Caco-2 (cell line): Measurements from ENCODE around the gene PLSCR1. TPM values are rescaled to one million over a fixed set of nuclear protein-coding genes. Genes with fewer than 3 reads are reported as not detected.

Experiments
- BruUV-seq: library from RNA; stranded (reverse); fragments of 400-500 nt; replicated peaks from 2 replicates; lab custom pipeline; 2021; lab: Mats Ljungman, UMichigan
- CTCF ChIA-PET: fragments of 300-600 bp; sonication (Branson Sonifier 250); formaldehyde crosslinking; loops from one replicate; lab custom pipeline; 2022; ENCODE audit warnings: antibody characterized with exemption; lab: Charles Lee
- POLR2A ChIA-PET: fragments of 300-600 bp; sonication (Branson Sonifier 250); formaldehyde crosslinking; loops from one replicate; lab custom pipeline; 2022; ENCODE audit warnings: antibody characterized with exemption; lab: Charles Lee
- DNase-seq, 2 experiments: peaks; one replicate each; pipeline versions ENCODE4 v3.0.0 to v3.0.0-alpha.2; 2020 to 2022
- H3K27me3 ChIP-seq: replicated peaks from 2 replicates; pipeline ENCODE4 v1.6.0; 2011; ENCODE audit warnings: low read length; ENCODE audit not compliant: control insufficient read depth, insufficient read depth
- H3K36me3 ChIP-seq: 2 replicates; pipeline ENCODE4 v1.5.1; 2011; ENCODE audit warnings: low read length; ENCODE audit not compliant: control insufficient read depth, insufficient read depth
- H3K4me1 ChIP-seq: fragments of 250-450 bp; sonication (Bioruptor Pico); 2 replicates; pipeline ENCODE4 v1.5.1; 2020; ENCODE audit warnings: mild to moderate bottlenecking
- H3K4me3 ChIP-seq: 2 replicates; pipeline ENCODE4 v1.5.1; 2011; ENCODE audit warnings: low read depth, mild to moderate bottlenecking, control low read depth, low read length
- H3K9me3 ChIP-seq: fragments of 250-450 bp; sonication (Bioruptor Pico); 2 replicates; pipeline ENCODE4 v1.5.1; 2020; ENCODE audit warnings: mild to moderate bottlenecking, moderate library complexity
- H3K27ac Mint-ChIP-seq: one replicate; pipeline ENCODE4 v1.8.0; 2022; ENCODE audit warnings: mixed read lengths; ENCODE audit not compliant: unreplicated experiment
- H3K27me3 Mint-ChIP-seq: one replicate; pipeline ENCODE4 v1.8.0; 2022; ENCODE audit warnings: mixed read lengths; ENCODE audit not compliant: insufficient read depth, unreplicated experiment
- H3K36me3 Mint-ChIP-seq: one replicate; pipeline ENCODE4 v1.8.0; 2022; ENCODE audit warnings: mild to moderate bottlenecking, mixed read lengths; ENCODE audit not compliant: insufficient read depth, unreplicated experiment
- H3K4me1 Mint-ChIP-seq: one replicate; pipeline ENCODE4 v1.8.0; 2022; ENCODE audit warnings: low read depth, mixed read lengths; ENCODE audit not compliant: unreplicated experiment
- H3K4me3 Mint-ChIP-seq: one replicate; pipeline ENCODE4 v1.8.0; 2022; ENCODE audit warnings: mild to moderate bottlenecking, moderate library complexity, mixed read lengths; ENCODE audit not compliant: unreplicated experiment
- H3K9me3 Mint-ChIP-seq: one replicate; pipeline ENCODE4 v1.8.0; 2022; ENCODE audit warnings: mixed read lengths; ENCODE audit not compliant: unreplicated experiment
- CTCF ChIP-seq, 2 experiments: fragments of 200-600 bp in 1 of 2; IDR thresholded peaks; 1 replicate in 1 of 2; 2 replicates in 1 of 2; pipeline versions ENCODE4 v1.5.1 to v1.8.0; 2011 to 2022; ENCODE audit warnings: antibody characterized with exemption in 1 of 2, control low read depth in 1 of 2, inconsistent platforms in 1 of 2, low read depth in 1 of 2, low read length in 1 of 2, mild to moderate bottlenecking in 1 of 2, moderate library complexity in 1 of 2; ENCODE audit not compliant: insufficient read depth in 1 of 2, severe bottlenecking in 1 of 2, unreplicated experiment in 1 of 2
- intact Hi-C: fragments of 100-400 bp; cut with micrococcal nuclease; formaldehyde crosslinking; loops from one replicate; pipeline ENCODE4 v1.10.0; 2022; ENCODE audit not compliant: unreplicated experiment
- total RNA-seq: library from RNA; stranded (reverse); gene quantifications from 2 replicates; pipeline ENCODE4 v1.2.3, GENCODE V29; 2022

PLSCR1 gene
- total RNA-seq, 1 experiment from 2014 or later, result 116 TPM

GRCh38 chr3:146470425-146470990, 73.9 kb downstream of the PLSCR1 start:
- intact Hi-C loops, result no loop called here
- ChIA-PET POLR2A (interaction anchor here (0.6 kb wide), 1 partner anchor 84 kb away, joined by 3 read pairs; no protein-coding TSS in a partner anchor), CTCF (no interaction called here)
- Histone ChIP-seq H3K4me3 (no peak overlapping the region), H3K4me1 (no peaks in the 10 kb centered on the region), H3K9me3 (no peaks in the 10 kb centered on the region), H3K36me3 (no peaks in the 10 kb centered on the region), H3K27me3 (no peaks in the 10 kb centered on the region)
- Mint-ChIP-seq H3K36me3 (no peaks in the 10 kb centered on the region), H3K4me1 (peaks cover 5% of the 10 kb centered on the region), H3K9me3 (no peaks in the 10 kb centered on the region), H3K27me3 (peaks cover 3% of the 10 kb centered on the region), H3K27ac (no peak overlapping the region), H3K4me3 (no peak overlapping the region)
- no TSS peak for BruUV-seq
- TF ChIP-seq CTCF (IDR thresholded peaks at IDR 0.05; ENCODE audit: insufficient read depth in 1 of 2, low read depth in 1 of 2, low read length in 1 of 2, severe bottlenecking in 1 of 2, unreplicated experiment in 1 of 2), result no peak
- no peak for DNase-seq

- POLR2A ChIA-PET, result no interaction called here
- BruUV-seq, result no TSS peak
- Mint-ChIP-seq H3K27me3 (no peaks in the 10 kb centered on the region), H3K9me3 (no peaks in the 10 kb centered on the region), H3K4me3 (no peak within 1 kb of the TSS), H3K36me3 (no peaks in the 10 kb centered on the region), H3K27ac (no peak within 1 kb of the TSS), H3K4me1 (no peaks in the 10 kb centered on the region)
- Histone ChIP-seq H3K27me3 (no peaks in the 10 kb centered on the region), H3K36me3 (no peaks in the 10 kb centered on the region), H3K9me3 (no peaks in the 10 kb centered on the region), H3K4me3 (no peak within 1 kb of the TSS), H3K4me1 (no peaks in the 10 kb centered on the region)
- CTCF ChIA-PET, result no interaction called here
- TF ChIP-seq CTCF (IDR thresholded peaks at IDR 0.05; ENCODE audit: insufficient read depth in 1 of 2, low read depth in 1 of 2, low read length in 1 of 2, severe bottlenecking in 1 of 2, unreplicated experiment in 1 of 2), result no peak
- no peak for DNase-seq
- intact Hi-C loops, result no loop called here
These were observed 75.0 kb downstream of the PLSCR1 start, which contains the start of gene PLSCR2 for GRCh38 chr3:146469150-146470017. PLSCR2 (minus strand) TSS chr3:146469561; CDS start chr3:146459904, 9,657 bp downstream.

- Histone ChIP-seq H3K27me3 (no peaks in the 10 kb centered on the region), H3K4me3 (no peak overlapping the region), H3K4me1 (no peaks in the 10 kb centered on the region), H3K9me3 (no peaks in the 10 kb centered on the region), H3K36me3 (no peaks in the 10 kb centered on the region)
- Mint-ChIP-seq H3K36me3 (no peaks in the 10 kb centered on the region), H3K4me1 (no peaks in the 10 kb centered on the region), H3K27ac (no peak overlapping the region), H3K4me3 (no peak overlapping the region), H3K27me3 (no peaks in the 10 kb centered on the region), H3K9me3 (no peaks in the 10 kb centered on the region)
- DNase-seq, result no peak
- POLR2A ChIA-PET, result no interaction called here
- intact Hi-C loops, result no loop called here
- CTCF ChIA-PET, result no interaction called here
- no peak for TF ChIP-seq CTCF (IDR thresholded peaks at IDR 0.05; ENCODE audit: insufficient read depth in 1 of 2, low read depth in 1 of 2, low read length in 1 of 2, severe bottlenecking in 1 of 2, unreplicated experiment in 1 of 2)
- no TSS peak for BruUV-seq
These were observed 75.7 kb downstream of the PLSCR1 start for GRCh38 chr3:146468671-146469149.
